OCI-LY7 (cell line): Measurements from ENCODE around the gene PRR5L. TPM values are rescaled to one million over a fixed set of nuclear protein-coding genes. Genes with fewer than 3 reads are reported as not detected.

ENCODE experiments used
- BruUV-seq: library from RNA; stranded (reverse); fragments of 400-500 nt; replicated peaks from 2 replicates; lab custom pipeline; 2021; lab: Mats Ljungman, UMichigan
- CTCF ChIA-PET: fragments of 300-600 bp; sonication (Branson Sonifier 250); formaldehyde crosslinking; loops from one replicate; lab custom pipeline; 2022; ENCODE audit warnings: antibody characterized with exemption; ENCODE audit not compliant: unreplicated experiment; lab: Charles Lee
- POLR2A ChIA-PET: fragments of 300-600 bp; sonication (Branson Sonifier 250); formaldehyde crosslinking; loops from one replicate; lab custom pipeline; 2022; ENCODE audit warnings: antibody characterized with exemption; lab: Charles Lee
- DNase-seq: peaks from one replicate; pipeline ENCODE4 v3.0.0-alpha.2; 2015; ENCODE audit warnings: low spot score
- H2AFZ ChIP-seq: fragments of 200-600 bp; sonication (generic), shearing (Covaris generic); 2 replicates; pipeline ENCODE4 v1.6.1; 2014; ENCODE audit warnings: mild to moderate bottlenecking, antibody characterized with exemption, low read length, moderate library complexity
- H3K27ac ChIP-seq: fragments of 200-600 bp; sonication (generic); 2 replicates; pipeline ENCODE4 v1.5.1; 2014; ENCODE audit warnings: mixed run types, low read depth, mild to moderate bottlenecking, moderate library complexity, low read length, inconsistent platforms; ENCODE audit not compliant: poor library complexity, severe bottlenecking
- H3K36me3 ChIP-seq: fragments of 200-600 bp; sonication (generic); 2 replicates; pipeline ENCODE4 v1.6.1; 2014; ENCODE audit warnings: mild to moderate bottlenecking, antibody characterized with exemption, low read length, moderate library complexity, mixed read lengths; ENCODE audit not compliant: insufficient read depth
- H3K4me1 ChIP-seq: fragments of 200-600 bp; sonication (generic); 2 replicates; pipeline ENCODE4 v1.5.1; 2014; ENCODE audit warnings: mild to moderate bottlenecking, low read length; ENCODE audit not compliant: insufficient read depth, poor library complexity, severe bottlenecking
- H3K4me2 ChIP-seq: fragments of 200-600 bp; sonication (generic); 2 replicates; pipeline ENCODE4 v1.6.1; 2014; ENCODE audit warnings: mild to moderate bottlenecking, low read length
- H3K4me3 ChIP-seq: fragments of 200-600 bp; sonication (generic); 2 replicates; pipeline ENCODE4 v1.5.1; 2014; ENCODE audit warnings: mild to moderate bottlenecking, low read depth, low read length; ENCODE audit not compliant: poor library complexity, severe bottlenecking
- H3K79me2 ChIP-seq: fragments of 200-600 bp; sonication (generic); 2 replicates; pipeline ENCODE4 v1.6.1; 2016; ENCODE audit warnings: low read depth, mild to moderate bottlenecking, low read length, moderate library complexity, mixed read lengths; ENCODE audit not compliant: insufficient read depth
- H3K9me2 ChIP-seq: fragments of 200-600 bp; sonication (generic); 2 replicates; pipeline ENCODE4 v1.6.1; 2016; ENCODE audit warnings: mild to moderate bottlenecking, low read length, mixed read lengths; ENCODE audit not compliant: insufficient read depth
- H3K9me3 ChIP-seq: fragments of 200-600 bp; sonication (generic); 2 replicates; pipeline ENCODE4 v1.6.1; 2014; ENCODE audit warnings: mild to moderate bottlenecking, mixed run types, low read length, mixed read lengths
- H4K20me1 ChIP-seq: fragments of 200-600 bp; sonication (generic); 2 replicates; pipeline ENCODE4 v1.6.1; 2014; ENCODE audit warnings: mild to moderate bottlenecking, antibody characterized with exemption, low read length, moderate library complexity, mixed read lengths; ENCODE audit not compliant: insufficient read depth
- CTCF ChIP-seq: fragments of 200-600 bp; sonication (generic); conservative IDR thresholded peaks from 2 replicates; pipeline ENCODE4 v1.5.1; 2014; ENCODE audit warnings: mild to moderate bottlenecking, antibody characterized with exemption, low read length, moderate library complexity, mixed read lengths
- EZH2phosphoT487 ChIP-seq: fragments of 200-600 bp; sonication (generic); IDR thresholded peaks from 2 replicates; pipeline ENCODE4 v1.6.1; 2018; ENCODE audit warnings: low read depth, borderline replicate concordance, mild to moderate bottlenecking, mixed run types, antibody characterized with exemption, low read length, moderate library complexity, mixed read lengths
- intact Hi-C: fragments of 100-400 bp; cut with micrococcal nuclease; formaldehyde crosslinking; loops from one replicate; pipeline ENCODE4 v1.10.0; 2022; ENCODE audit not compliant: unreplicated experiment
- total RNA-seq, 2 experiments: library from RNA; depleted of rRNA in 1 of 2; stranded (reverse); fragments of >200 nt in 1 of 2; shearing (Covaris generic) in 1 of 2; gene quantifications; 2 replicates each; pipeline ENCODE4 v1.2.3, GENCODE V29; 2014 to 2022

The PRR5L gene
- total RNA-seq, 2 experiments from 2014 or later, result not detected

GRCh38 chr11:36376009-36376887 lies 80.2 kb downstream of the PRR5L start:
- no peaks in the 10 kb centered on the region for H3K4me1 ChIP-seq
- no peak for TF ChIP-seq CTCF
- TF ChIP-seq EZH2phosphoT487, result no peak
- no peaks in the 10 kb centered on the region for H3K9me2 ChIP-seq
- no TSS peak for BruUV-seq
- intact Hi-C loops, result no loop called here
- H3K79me2 ChIP-seq, result no peaks in the 10 kb centered on the region
- POLR2A ChIA-PET, result no interaction called here
- H3K4me2 ChIP-seq, result no peak overlapping the region
- no peak for DNase-seq
- H3K36me3 ChIP-seq, result no peaks in the 10 kb centered on the region
- H2AFZ ChIP-seq, result no peak overlapping the region
- CTCF ChIA-PET, result no interaction called here
- no peak overlapping the region for H3K27ac ChIP-seq
- no peaks in the 10 kb centered on the region for H4K20me1 ChIP-seq
- no peaks in the 10 kb centered on the region for H3K9me3 ChIP-seq
- no peak overlapping the region for H3K4me3 ChIP-seq

- BruUV-seq, result no TSS peak
- no peak for DNase-seq
- no peaks in the 10 kb centered on the region for H3K9me2 ChIP-seq
- ChIA-PET CTCF (no interaction called here), POLR2A (no interaction called here)
- intact Hi-C loops, result no loop called here
- no peaks in the 10 kb centered on the region for H3K36me3 ChIP-seq
- no peaks in the 10 kb centered on the region for H3K9me3 ChIP-seq
- H3K4me3 ChIP-seq, result no peak overlapping the region
- H3K4me2 ChIP-seq, result no peak overlapping the region
- H3K27ac ChIP-seq, result no peak overlapping the region
- H3K4me1 ChIP-seq, result no peaks in the 10 kb centered on the region
- TF ChIP-seq CTCF (no peak), EZH2phosphoT487 (no peak)
- H3K79me2 ChIP-seq, result no peaks in the 10 kb centered on the region
- no peaks in the 10 kb centered on the region for H4K20me1 ChIP-seq
- no peak overlapping the region for H2AFZ ChIP-seq
Observed at GRCh38 chr11:36376888-36377758, 81.0 kb downstream of the PRR5L start.
